Tibial artery (tissue), 4 donors: ENCODE measurements around the gene ANO1.

ENCODE experiments used
- DNase-seq, 2 donors: peaks; one replicate each; pipeline ENCODE4 v3.0.0-alpha.2; 2019
- H3K27ac ChIP-seq, 2 donors: fragments of 200-600 bp; sonication (generic) in 1 of 2; 1 replicate in 1 of 2; 2 replicates in 1 of 2; pipeline ENCODE4 v1.5.1; 2018 to 2019; ENCODE audit warnings: mild to moderate bottlenecking in 1 of 2
- H3K27me3 ChIP-seq, 2 donors: fragments of 200-600 bp; sonication (generic) in 1 of 2; one replicate each; pipeline versions ENCODE4 v1.5.1 to v1.6.0; 2016 to 2019
- H3K36me3 ChIP-seq, 3 donors: fragments of 200-600 bp; sonication (generic) in 2 of 3; one replicate each; pipeline ENCODE4 v1.5.1; 2016 to 2019; ENCODE audit warnings: mild to moderate bottlenecking in 2 of 3
- H3K4me1 ChIP-seq, 4 donors: fragments of 200-600 bp; sonication (generic) in 2 of 4; 1 replicate in 3 of 4; 2 replicates in 1 of 4; pipeline ENCODE4 v1.5.1; 2016 to 2019
- H3K4me3 ChIP-seq, 2 donors: fragments of 200-600 bp; sonication (generic) in 1 of 2; 1 replicate in 1 of 2; 2 replicates in 1 of 2; pipeline ENCODE4 v1.5.1; 2018 to 2019; ENCODE audit warnings: mild to moderate bottlenecking in 2 of 2
- H3K9me3 ChIP-seq, 3 donors: fragments of 200-600 bp; sonication (generic) in 1 of 3; one replicate each; pipeline ENCODE4 v1.5.1; 2016 to 2019
- CTCF ChIP-seq, 2 experiments: fragments of 200-600 bp in 1 of 2; fragments of 450-650 bp in 1 of 2; IDR thresholded peaks; one replicate each; pipeline ENCODE4 v1.5.1; 2017 to 2019; ENCODE audit warnings: antibody characterized with exemption in 2 of 2, mild to moderate bottlenecking in 1 of 2, moderate library complexity in 1 of 2
- intact Hi-C: fragments of 100-400 bp; cut with DNase I; formaldehyde crosslinking; loops from one replicate; pipeline ENCODE4 v1.15.0; 2023; ENCODE audit warnings: low total_unique reads

ANO1 gene

GRCh38 chr11:70134490-70134889 is 56.4 kb downstream of the ANO1 start:
- intact Hi-C loops, result no loop called here
- Histone ChIP-seq H3K4me3 (peak overlapping the region; percentile 38 to 45), H3K36me3 (peaks cover 0 to 81% (median 21%) of the 10 kb centered on the region in 3 donors), H3K4me1 (peaks cover 0 to 27% (median 14%) of the 10 kb centered on the region in 4 donors), H3K27me3 (no peaks in the 10 kb centered on the region), H3K27ac (peak overlapping the region; percentile 69 to 80), H3K9me3 (no peaks in the 10 kb centered on the region)
- no peak for DNase-seq
- no peak for TF ChIP-seq CTCF (IDR thresholded peaks at IDR 0.05)

GRCh38 chr11:70135142-70135541 is 57.0 kb downstream of the ANO1 start:
- peaks cover 0 to 78% (median 26%) of the 10 kb centered on the region in 3 donors for H3K36me3 ChIP-seq
- no peaks in the 10 kb centered on the region for H3K27me3 ChIP-seq
- H3K4me3 ChIP-seq, result peak overlapping the region; percentile 38 to 45
- no peak for TF ChIP-seq CTCF (IDR thresholded peaks at IDR 0.05)
- peak overlapping the region; percentile 69 to 80 for H3K27ac ChIP-seq
- no peaks in the 10 kb centered on the region for H3K9me3 ChIP-seq
- no peak for DNase-seq
- H3K4me1 ChIP-seq, result peaks cover 0 to 20% (median 14%) of the 10 kb centered on the region in 4 donors
- intact Hi-C loops, result no loop called here

GRCh38 chr11:70135625-70136059 is 57.5 kb downstream of the ANO1 start:
- H3K27ac ChIP-seq, result peak overlapping the region; percentile 69 to 80

GRCh38 chr11:70137383-70137782 is 59.3 kb downstream of the ANO1 start:
- H3K4me1 ChIP-seq, result peaks cover 0 to 26% (median 14%) of the 10 kb centered on the region in 4 donors
- no peak for TF ChIP-seq CTCF (IDR thresholded peaks at IDR 0.05)
- H3K4me3 ChIP-seq, result no peak overlapping the region
- no peaks in the 10 kb centered on the region for H3K27me3 ChIP-seq
- H3K27ac ChIP-seq, result no peak overlapping the region
- DNase-seq, result no peak
- intact Hi-C loops, result no loop called here
- no peaks in the 10 kb centered on the region for H3K9me3 ChIP-seq
- peaks cover 0 to 73% (median 22%) of the 10 kb centered on the region in 3 donors for H3K36me3 ChIP-seq

More at GRCh38 chr11:70135625-70136059, 57.5 kb downstream of the ANO1 start:
- TF ChIP-seq CTCF (IDR thresholded peaks at IDR 0.05), result no peak
- no peak for DNase-seq
- peaks cover 0 to 20% (median 14%) of the 10 kb centered on the region in 4 donors for H3K4me1 ChIP-seq
- H3K27me3 ChIP-seq, result no peaks in the 10 kb centered on the region
- peak overlapping the region; percentile 38 to 45 for H3K4me3 ChIP-seq
- peaks cover 0 to 73% (median 28%) of the 10 kb centered on the region in 3 donors for H3K36me3 ChIP-seq
- intact Hi-C loops, result no loop called here
- no peaks in the 10 kb centered on the region for H3K9me3 ChIP-seq

GRCh38 chr11:70138403-70138802 is 60.3 kb downstream of the ANO1 start:
- peaks cover 0 to 73% (median 18%) of the 10 kb centered on the region in 3 donors for H3K36me3 ChIP-seq
- H3K4me3 ChIP-seq, result no peak overlapping the region
- H3K27me3 ChIP-seq, result no peaks in the 10 kb centered on the region
- no peak for TF ChIP-seq CTCF (IDR thresholded peaks at IDR 0.05)
- H3K9me3 ChIP-seq, result no peaks in the 10 kb centered on the region
- peaks cover 0 to 26% (median 14%) of the 10 kb centered on the region in 4 donors for H3K4me1 ChIP-seq
- DNase-seq, result no peak
- H3K27ac ChIP-seq, result no peak overlapping the region
- intact Hi-C loops, result no loop called here
